OCI-LY1 (cell line): ENCODE results near the gene ST6GALNAC3.

Source experiments
- CTCF ChIP-seq: fragments of 200-600 bp; sonication (generic), shearing (Covaris generic); IDR thresholded peaks from 2 replicates; pipeline ENCODE4 v1.5.1; 2017; ENCODE audit warnings: mild to moderate bottlenecking, antibody characterized with exemption, low read length, moderate library complexity, mixed read lengths
- EZH2 ChIP-seq: fragments of 200-600 bp; sonication (generic), shearing (Covaris generic); IDR thresholded peaks from 2 replicates; pipeline ENCODE4 v1.8.0; 2017; ENCODE audit warnings: borderline replicate concordance, mixed run types, mild to moderate bottlenecking, antibody characterized with exemption, low read length, moderate library complexity, mixed read lengths

- TF ChIP-seq CTCF: no peak
- no peak for TF ChIP-seq EZH2
Observed at GRCh38 chr1:76481672-76482071, 407.1 kb downstream of the ST6GALNAC3 start.
